K562 (cell line): ENCODE results near the gene B9D2. TPM values are rescaled to one million over a fixed set of nuclear protein-coding genes. Genes with fewer than 3 reads are reported as not detected.
A peak's percentile ranks its signal among the peaks of the same experiment; 100 is the strongest.

Experiments used
- ARID4B ChIP-seq: sonication (generic); formaldehyde crosslinking; IDR thresholded peaks from 2 replicates; pipeline ENCODE4 v1.8.0; 2022; ENCODE audit warnings: mild to moderate bottlenecking, missing genetic modification reagents
- CCNT2 ChIP-seq: IDR thresholded peaks from 2 replicates; pipeline ENCODE4 v1.6.1; 2011; ENCODE audit warnings: borderline replicate concordance, low read depth, mild to moderate bottlenecking, moderate library complexity, mixed read lengths, low read length; ENCODE audit not compliant: insufficient read length; ENCODE audit errors: extremely low read depth
- ETS2 ChIP-seq: IDR thresholded peaks from 2 replicates; pipeline ENCODE4 v1.6.1; 2016; ENCODE audit warnings: borderline replicate concordance, missing genetic modification characterization, mild to moderate bottlenecking, moderate library complexity, missing compliant biosample characterization; ENCODE audit not compliant: poor library complexity, severe bottlenecking
- FOSL1 ChIP-seq: fragments of 200-800 bp; sonication (Bioruptor generic); conservative IDR thresholded peaks from 2 replicates; pipeline ENCODE4 v1.6.1; 2016; ENCODE audit warnings: missing genetic modification characterization, missing compliant biosample characterization
- GABPA ChIP-seq: fragments of 200-800 bp; sonication (Bioruptor generic); conservative IDR thresholded peaks from 2 replicates; pipeline ENCODE4 v1.6.1; 2016; ENCODE audit warnings: low read depth, missing genetic modification characterization, missing compliant biosample characterization
- HNRNPK ChIP-seq: fragments of 200-400 bp; formaldehyde crosslinking; IDR thresholded peaks from one replicate; pipeline ENCODE4 v1.6.1; 2018; ENCODE audit warnings: mild to moderate bottlenecking, low read depth, low read length; ENCODE audit not compliant: poor library complexity, severe bottlenecking
- KHSRP ChIP-seq: fragments of 450-650 bp; IDR thresholded peaks from 2 replicates; pipeline ENCODE4 v1.6.1; 2017
- LEF1 ChIP-seq: fragments of 450-650 bp; IDR thresholded peaks from 2 replicates; pipeline ENCODE4 v1.6.1; 2016; ENCODE audit warnings: mild to moderate bottlenecking
- MAX ChIP-seq: sonication (generic); formaldehyde crosslinking; IDR thresholded peaks from 2 replicates; pipeline ENCODE4 v1.9.0; 2022; ENCODE audit warnings: mild to moderate bottlenecking, missing genetic modification reagents
- PCBP1 ChIP-seq: fragments of 200-400 bp; formaldehyde crosslinking; IDR thresholded peaks from 2 replicates; pipeline ENCODE4 v1.6.1; 2018; ENCODE audit warnings: mild to moderate bottlenecking, low read depth, low read length; ENCODE audit not compliant: poor library complexity, severe bottlenecking
- USF1 ChIP-seq: sonication (generic); formaldehyde crosslinking; IDR thresholded peaks from 2 replicates; pipeline ENCODE4 v1.9.0; 2022; ENCODE audit warnings: mild to moderate bottlenecking, missing genetic modification reagents
- XRCC4 ChIP-seq: IDR thresholded peaks from one replicate; pipeline ENCODE4 v1.6.1; 2011; ENCODE audit not compliant: insufficient read depth, insufficient read length; ENCODE audit errors: extremely low read depth
- ZBTB7A ChIP-seq: IDR thresholded peaks from 2 replicates; pipeline ENCODE4 v1.6.1; 2011; ENCODE audit warnings: low read depth, mild to moderate bottlenecking, low read length, moderate library complexity, borderline replicate concordance; ENCODE audit not compliant: control insufficient read depth
- ZMIZ1 ChIP-seq, 2 experiments: fragments of 150-350 bp in 1 of 2; IDR thresholded peaks; 2 replicates each; pipeline ENCODE4 v1.6.1; 2012 to 2016; ENCODE audit warnings: low read depth in 2 of 2, low read length in 2 of 2, mild to moderate bottlenecking in 1 of 2, moderate library complexity in 1 of 2
- ZNF217 ChIP-seq: sonication (generic); formaldehyde crosslinking; IDR thresholded peaks from 2 replicates; pipeline ENCODE4 v1.8.0; 2022; ENCODE audit warnings: mild to moderate bottlenecking, missing genetic modification reagents
- ZNF24 ChIP-seq: fragments of 450-650 bp; IDR thresholded peaks from 2 replicates; pipeline ENCODE4 v1.6.1; 2016
- ZNF431 ChIP-seq: sonication (generic); formaldehyde crosslinking; IDR thresholded peaks from 2 replicates; pipeline ENCODE4 v1.8.0; 2022; ENCODE audit warnings: mild to moderate bottlenecking, missing genetic modification reagents
- polyA plus RNA-seq, 8 experiments: library from polyadenylated mRNA; depleted of rRNA in 4 of 8; stranded (reverse) in 5 of 8; unstranded in 3 of 8; fragments of >200 nt; fragmentation: Nextera tagmentation in 2 of 8; fragmentation: Illumina TruSeq in 1 of 8; extraction: Ambion mirVana in 2 of 8; extraction: Trizol in 1 of 8; gene quantifications; 2 replicates each; pipeline versions ENCODE4 v1.2.1 to v1.2.3, GENCODE V29; 2011 to 2014; ENCODE audit warnings: inconsistent platforms in 1 of 8, missing spikeins in 1 of 8
- total RNA-seq, 7 experiments: library from RNA; depleted of rRNA in 6 of 7; stranded (reverse); fragments of >200 nt in 6 of 7; fragmentation: Illumina TruSeq in 2 of 7; extraction: Trizol in 2 of 7; gene quantifications; 2 replicates each; pipeline versions ENCODE4 v1.2.1 to v1.2.3, GENCODE V29; 2011 to 2021; ENCODE audit warnings: low replicate concordance in 1 of 7

B9D2 gene
- total and polyA plus RNA-seq, 9 of the 15 experiments (the other 6 are each of a cell fraction or from before 2014, with no cell fraction given): 0.83 to 6.9 (median 2.8) TPM

- TF ChIP-seq ZMIZ1 (IDR thresholded peaks at IDR 0.05; ENCODE audit: low read depth in 2 of 2, low read length in 2 of 2) (no peak), USF1 (peak; percentile 79), FOSL1 (tag) (no peak), GABPA (no peak), ETS2 (tag) (no peak), MAX (CRISPR knock-in tag) (peak; percentile 50; the same call in 1 of the 2 replicates), ARID4B (peak; percentile 51; the same call in 1 of the 2 replicates), ZNF431 (CRISPR knock-in tag) (no peak), HNRNPK (no peak), CCNT2 (peak; percentile 65), ZNF24 (no peak), ZNF217 (CRISPR knock-in tag) (no peak), KHSRP (no peak), ZBTB7A (peak; percentile 79; the same call in 1 of the 2 replicates), LEF1 (no peak), XRCC4 (no peak), PCBP1 (peak; percentile 74)
Observed at GRCh38 chr19:41351339-41352245, 12.4 kb downstream of the B9D2 start (continued).
